ENCODE data around the gene USH2A. TPM values are rescaled to one million over a fixed set of nuclear protein-coding genes. Genes with fewer than 3 reads are reported as not detected.

The USH2A gene
- total RNA-seq, 3 donors from 2014 or later: 0.03 to 0.17 TPM; not detected in 1

- H3K9me3 ChIP-seq: no peaks in the 10 kb centered on the region
- H3K4me1 ChIP-seq (ENCODE audit: low read depth): no peaks in the 10 kb centered on the region
- no peak for DNase-seq
- intact Hi-C loops (cut with DNase I, micrococcal nuclease): no loop called here
- no peak for TF ChIP-seq CTCF (IDR thresholded peaks at IDR 0.05)
- no peaks in the 10 kb centered on the region for H3K36me3 ChIP-seq (ENCODE audit: low read depth)
- ATAC-seq: no peak
- no peak overlapping the region for H3K4me3 ChIP-seq
Observed at GRCh38 chr1:215597961-215598360, 825.3 kb downstream of the USH2A start.

- no peak for DNase-seq
- intact Hi-C loops (cut with DNase I, micrococcal nuclease): no loop called here
- no peaks in the 10 kb centered on the region for H3K36me3 ChIP-seq (ENCODE audit: low read depth)
- no peak for TF ChIP-seq CTCF (IDR thresholded peaks at IDR 0.05)
- no peak for ATAC-seq
- no peaks in the 10 kb centered on the region for H3K4me1 ChIP-seq (ENCODE audit: low read depth)
- no peaks in the 10 kb centered on the region for H3K9me3 ChIP-seq
- H3K4me3 ChIP-seq: no peak overlapping the region
Observed at GRCh38 chr1:215595231-215595630, 828.0 kb downstream of the USH2A start.

GRCh38 chr1:215594640-215595039 lies 828.6 kb downstream of the USH2A start:
- intact Hi-C loops (cut with DNase I, micrococcal nuclease): no loop called here
- H3K9me3 ChIP-seq: no peaks in the 10 kb centered on the region
- H3K4me1 ChIP-seq (ENCODE audit: low read depth): no peaks in the 10 kb centered on the region
- DNase-seq (no peak), ATAC-seq (no peak)
- no peak for TF ChIP-seq CTCF (IDR thresholded peaks at IDR 0.05)
- H3K36me3 ChIP-seq (ENCODE audit: low read depth): no peaks in the 10 kb centered on the region
- H3K4me3 ChIP-seq: no peak overlapping the region

GRCh38 chr1:215590779-215591491 lies 832.3 kb downstream of the USH2A start:
- Histone ChIP-seq H3K9me3 (no peaks in the 10 kb centered on the region), H3K36me3 (ENCODE audit: low read depth) (no peaks in the 10 kb centered on the region), H3K4me1 (ENCODE audit: low read depth) (no peaks in the 10 kb centered on the region), H3K4me3 (no peak overlapping the region)
- DNase-seq (no peak), ATAC-seq (no peak)
- intact Hi-C loops (cut with DNase I, micrococcal nuclease): no loop called here
- TF ChIP-seq CTCF (IDR thresholded peaks at IDR 0.05): no peak

- H3K36me3 ChIP-seq (ENCODE audit: low read depth): no peaks in the 10 kb centered on the region
- no peak for TF ChIP-seq CTCF (IDR thresholded peaks at IDR 0.05)
- H3K9me3 ChIP-seq: no peaks in the 10 kb centered on the region
- DNase-seq (no peak), ATAC-seq (no peak)
- intact Hi-C loops (cut with DNase I, micrococcal nuclease): no loop called here
- no peaks in the 10 kb centered on the region for H3K4me1 ChIP-seq (ENCODE audit: low read depth)
- H3K4me3 ChIP-seq: no peak overlapping the region
Observed at GRCh38 chr1:215589650-215590435, 833.4 kb downstream of the USH2A start.
